HEK293T (cell line): ENCODE results near the gene RIPOR2.
A peak's percentile ranks its signal among the peaks of the same experiment; 100 is the strongest.

Source experiments
- CTCF ChIA-PET: fragments of 350-600 bp; formaldehyde crosslinking; extraction: SDS; loops from one replicate; lab custom pipeline; 2021; ENCODE audit warnings: antibody characterized with exemption, inconsistent platforms; lab: Yijun Ruan, JAX
- POLR2A ChIA-PET: fragments of 350-600 bp; formaldehyde crosslinking; extraction: SDS; loops from one replicate; lab custom pipeline; 2020; ENCODE audit warnings: antibody characterized with exemption, inconsistent platforms; lab: Yijun Ruan, JAX
- DNase-seq: peaks from one replicate; pipeline ENCODE4 v3.0.0; 2012; ENCODE audit warnings: mixed read lengths; ENCODE audit errors: extremely low spot score
- ARNT ChIP-seq: fragments of 450-650 bp; IDR thresholded peaks from 2 replicates; pipeline ENCODE4 v1.6.1; 2017; ENCODE audit warnings: mild to moderate bottlenecking
- BHLHE40 ChIP-seq: fragments of 450-650 bp; IDR thresholded peaks from 2 replicates; pipeline ENCODE4 v1.6.1; 2016; ENCODE audit warnings: mild to moderate bottlenecking, moderate library complexity, borderline replicate concordance
- CTBP1 ChIP-seq: fragments of 450-650 bp; IDR thresholded peaks from 2 replicates; pipeline ENCODE4 v1.6.1; 2016; ENCODE audit warnings: borderline replicate concordance
- ELF4 ChIP-seq: fragments of 450-650 bp; IDR thresholded peaks from 2 replicates; pipeline ENCODE4 v1.6.1; 2017; ENCODE audit warnings: antibody characterized with exemption
- FOXA1 ChIP-seq: fragments of 450-650 bp; IDR thresholded peaks from 2 replicates; pipeline ENCODE4 v1.6.1; 2016; ENCODE audit warnings: mild to moderate bottlenecking
- FOXK2 ChIP-seq: fragments of 450-650 bp; IDR thresholded peaks from 2 replicates; pipeline ENCODE4 v1.6.1; 2016; ENCODE audit warnings: mild to moderate bottlenecking
- FOXM1 ChIP-seq: fragments of 450-650 bp; IDR thresholded peaks from 2 replicates; pipeline ENCODE4 v1.6.1; 2017; ENCODE audit warnings: mild to moderate bottlenecking, borderline replicate concordance
- HDGF ChIP-seq: fragments of 450-650 bp; IDR thresholded peaks from 2 replicates; pipeline ENCODE4 v1.6.1; 2017; ENCODE audit warnings: antibody characterized with exemption, borderline replicate concordance
- L3MBTL2 ChIP-seq: fragments of 450-650 bp; conservative IDR thresholded peaks from 2 replicates; pipeline ENCODE4 v1.6.1; 2016; ENCODE audit warnings: mild to moderate bottlenecking
- LEF1 ChIP-seq: fragments of 450-650 bp; IDR thresholded peaks from 2 replicates; pipeline ENCODE4 v1.6.1; 2017; ENCODE audit warnings: mild to moderate bottlenecking, borderline replicate concordance
- NFRKB ChIP-seq: fragments of 450-650 bp; IDR thresholded peaks from 2 replicates; pipeline ENCODE4 v1.6.1; 2016; ENCODE audit warnings: mild to moderate bottlenecking, moderate library complexity
- SP1 ChIP-seq: fragments of 450-650 bp; IDR thresholded peaks from 2 replicates; pipeline ENCODE4 v1.6.1; 2017
- SUZ12 ChIP-seq: fragments of 450-650 bp; IDR thresholded peaks from 2 replicates; pipeline ENCODE4 v1.6.1; 2016; ENCODE audit warnings: mild to moderate bottlenecking
- TARDBP ChIP-seq: fragments of 450-650 bp; IDR thresholded peaks from 2 replicates; pipeline ENCODE4 v1.6.1; 2016
- ZNF384 ChIP-seq: fragments of 450-650 bp; IDR thresholded peaks from 2 replicates; pipeline ENCODE4 v1.6.1; 2016
- TF ChIP-seq, protein P1 (sequence below): fragments of 450-650 bp; IDR thresholded peaks from 2 replicates; pipeline ENCODE4 v1.6.1; 2016

RIPOR2 gene

DNA sequence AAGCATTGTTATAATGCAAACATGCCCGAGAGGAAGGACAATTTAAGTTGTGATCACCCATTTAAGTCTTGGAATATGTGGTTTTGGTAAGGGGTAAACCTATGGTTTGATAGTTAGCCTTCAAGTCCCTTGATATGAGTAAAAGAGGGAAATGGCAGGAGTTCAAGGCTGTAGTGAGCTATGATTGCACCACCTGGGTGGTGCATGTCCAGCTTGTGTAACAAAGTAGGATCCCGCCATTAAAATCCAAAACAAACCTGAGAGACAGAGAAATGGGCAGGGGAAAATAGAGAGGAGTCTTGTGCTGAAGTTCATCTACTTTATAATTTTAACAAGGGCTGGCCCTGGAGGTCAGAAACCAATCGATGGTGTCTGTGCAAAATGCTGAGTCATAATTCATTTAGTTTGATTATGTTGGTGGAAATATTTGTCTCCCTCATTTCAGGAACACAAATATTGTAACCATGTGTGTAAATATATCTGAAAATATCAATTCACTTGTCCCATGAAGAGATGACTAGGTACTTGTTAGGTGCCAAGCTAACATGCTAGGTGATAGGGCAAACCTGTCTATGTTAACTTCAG, 113.8 kb downstream of the RIPOR2 start:
- TF ChIP-seq, protein P1, sequence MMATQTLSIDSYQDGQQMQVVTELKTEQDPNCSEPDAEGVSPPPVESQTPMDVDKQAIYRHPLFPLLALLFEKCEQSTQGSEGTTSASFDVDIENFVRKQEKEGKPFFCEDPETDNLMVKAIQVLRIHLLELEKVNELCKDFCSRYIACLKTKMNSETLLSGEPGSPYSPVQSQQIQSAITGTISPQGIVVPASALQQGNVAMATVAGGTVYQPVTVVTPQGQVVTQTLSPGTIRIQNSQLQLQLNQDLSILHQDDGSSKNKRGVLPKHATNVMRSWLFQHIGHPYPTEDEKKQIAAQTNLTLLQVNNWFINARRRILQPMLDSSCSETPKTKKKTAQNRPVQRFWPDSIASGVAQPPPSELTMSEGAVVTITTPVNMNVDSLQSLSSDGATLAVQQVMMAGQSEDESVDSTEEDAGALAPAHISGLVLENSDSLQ, result no peak
- no peak for TF ChIP-seq ZNF384
- no peak for TF ChIP-seq FOXA1
- TF ChIP-seq BHLHE40, result no peak
- no peak for TF ChIP-seq HDGF
- no peak for TF ChIP-seq TARDBP
- no peak for TF ChIP-seq SUZ12
- no peak for TF ChIP-seq NFRKB
- TF ChIP-seq CTBP1, result no peak
- TF ChIP-seq L3MBTL2, result no peak
- no peak for TF ChIP-seq LEF1
- no peak for TF ChIP-seq FOXM1
- no peak for TF ChIP-seq FOXK2
- TF ChIP-seq ARNT, result no peak
- ChIA-PET POLR2A (interaction anchor here (0.9 kb wide), 1 partner anchor 327 kb away, joined by 3 read pairs; the partner anchor contains the start of gene ALDH5A1), CTCF (no interaction called here)
- DNase-seq, result no peak

DNA sequence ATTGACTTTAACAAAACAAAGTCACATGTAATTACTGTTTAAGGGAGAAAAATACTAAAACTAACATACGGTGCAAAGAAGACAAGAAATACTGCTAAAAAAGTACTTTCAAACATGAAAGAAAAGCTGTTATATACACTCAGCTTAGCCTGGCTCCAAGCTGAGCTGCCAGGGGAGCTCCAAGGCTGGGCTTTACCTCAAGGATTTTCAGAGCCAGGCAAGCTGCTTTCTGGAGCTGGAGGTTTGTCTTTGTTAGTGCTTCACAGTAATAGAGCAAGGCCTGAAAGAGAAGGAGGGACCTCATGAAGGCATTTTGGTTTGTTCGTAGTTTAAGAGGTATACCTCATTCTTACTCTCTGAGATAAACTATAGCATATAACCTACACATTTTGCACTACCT, 117.4 kb downstream of the RIPOR2 start:
- DNase-seq, result no peak
- ChIA-PET CTCF (no interaction called here), POLR2A (interaction anchor here (1.0 kb wide), 1 partner anchor 10 kb away, joined by 3 read pairs; no protein-coding TSS in a partner anchor)
- TF ChIP-seq NFRKB (no peak), FOXM1 (no peak), FOXA1 (no peak), LEF1 (no peak), CTBP1 (no peak), SP1 (no peak), TARDBP (no peak), FOXK2 (no peak), HDGF (no peak)

DNA sequence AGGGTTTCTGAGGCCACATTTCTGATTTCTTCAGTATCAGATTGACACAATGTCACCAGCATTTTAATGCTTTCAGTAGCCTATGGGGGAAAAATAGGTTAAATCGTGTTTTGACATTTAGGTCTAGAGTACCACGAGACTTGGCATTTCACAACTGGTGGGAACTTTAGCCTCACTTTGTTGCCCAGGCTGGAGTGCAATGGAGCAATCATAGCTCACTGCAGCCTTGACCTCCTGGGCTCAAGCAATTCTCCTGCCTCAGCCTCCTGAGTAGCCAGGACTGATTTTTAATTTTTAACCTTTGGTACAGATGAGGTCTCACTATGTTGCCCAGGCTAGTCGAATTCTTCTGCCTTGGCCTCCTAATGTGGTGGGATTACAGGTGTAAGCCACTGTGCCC, 126.0 kb downstream of the RIPOR2 start:
- TF ChIP-seq L3MBTL2, result no peak
- no peak for TF ChIP-seq NFRKB
- TF ChIP-seq HDGF, result no peak
- TF ChIP-seq SP1, result no peak
- TF ChIP-seq, protein P1, result no peak
- TF ChIP-seq SUZ12, result no peak
- TF ChIP-seq CTBP1, result no peak
- no peak for TF ChIP-seq FOXK2
- TF ChIP-seq ELF4, result no peak
- TF ChIP-seq FOXM1, result no peak
- TF ChIP-seq TARDBP, result no peak
- no peak for TF ChIP-seq ARNT
- TF ChIP-seq BHLHE40, result no peak
- no peak for TF ChIP-seq LEF1
- no peak for TF ChIP-seq FOXA1
- no peak for TF ChIP-seq ZNF384
- CTCF ChIA-PET, result no interaction called here
- no peak for DNase-seq
- POLR2A ChIA-PET, result no interaction called here

GRCh38 chr6:24807584-24807983, 128.2 kb downstream of the RIPOR2 start:
- CTCF ChIA-PET, result no interaction called here

DNA sequence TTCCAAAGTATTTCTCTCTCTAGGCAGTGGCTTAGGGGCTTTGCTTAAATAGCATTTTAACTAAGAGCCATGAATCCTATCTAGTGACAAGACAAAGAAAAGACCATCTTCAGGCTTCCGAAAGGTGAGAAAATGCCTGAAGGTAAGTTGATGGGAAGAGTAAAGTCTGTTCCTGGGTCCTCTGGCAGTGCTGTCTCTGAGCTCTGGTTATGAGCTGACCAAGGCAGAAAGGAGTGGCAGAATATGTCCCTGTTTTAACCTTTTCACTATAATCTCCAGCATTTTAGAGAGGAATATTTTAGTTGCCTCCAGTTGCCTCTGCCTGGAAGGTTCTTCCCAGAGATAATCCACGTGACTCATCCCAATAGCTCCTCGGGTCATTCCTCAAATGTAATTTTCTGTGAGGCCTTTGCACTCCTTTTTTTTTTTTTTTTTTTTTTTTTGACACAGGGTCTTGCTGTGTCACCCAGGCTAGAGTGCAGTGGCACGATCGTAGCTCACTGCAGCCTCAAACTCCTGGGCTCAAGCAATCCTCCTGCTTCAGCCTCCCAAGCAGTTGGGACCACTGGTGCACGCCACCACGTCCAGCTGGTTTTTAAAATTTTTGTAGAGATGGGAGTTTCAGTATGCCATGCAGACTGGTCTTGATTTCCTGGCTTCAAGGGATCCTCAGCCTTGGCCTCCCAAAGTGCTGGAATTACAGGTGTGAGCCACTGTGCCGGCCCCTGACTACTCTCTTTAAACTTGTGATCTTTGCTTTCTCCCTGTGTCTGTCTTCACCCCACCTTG, 133.3 kb downstream of the RIPOR2 start:
- ChIA-PET POLR2A (no interaction called here), CTCF (no interaction called here)
- DNase-seq, result no peak
- TF ChIP-seq FOXK2 (no peak), SUZ12 (no peak), NFRKB (no peak), L3MBTL2 (no peak), TARDBP (no peak), FOXM1 (no peak), ZNF384 (no peak), BHLHE40 (no peak), ARNT (no peak), ELF4 (no peak), LEF1 (no peak), FOXA1 (no peak), CTBP1 (no peak), HDGF (no peak), SP1 (no peak)
- TF ChIP-seq, protein P1, result no peak

More at GRCh38 chr6:24807584-24807983, 128.2 kb downstream of the RIPOR2 start:
- DNase-seq, result no peak
- POLR2A ChIA-PET, result interaction anchor here (1.4 kb wide), 1 partner anchor 11 kb away, joined by 3 read pairs; no protein-coding TSS in a partner anchor
- TF ChIP-seq L3MBTL2 (no peak), NFRKB (no peak)

- ChIA-PET POLR2A (no interaction called here), CTCF (interaction anchor here (1.4 kb wide), 1 partner anchor 218 kb away, joined by 3 read pairs; no protein-coding TSS in a partner anchor)
- no peak for DNase-seq
- no peak for TF ChIP-seq FOXK2
- TF ChIP-seq, protein P1, result peak; percentile 5; the same call in 1 of the 2 replicates
Measured at GRCh38 chr6:24799541-24799915, 136.2 kb downstream of the RIPOR2 start.
